Neural progenitor cell (in vitro differentiated cells): ENCODE measurements around the gene INPP5J. TPM values are rescaled to one million over a fixed set of nuclear protein-coding genes. Genes with fewer than 3 reads are reported as not detected.

Source experiments
- DNase-seq: peaks from one replicate; pipeline ENCODE4 v3.0.0-alpha.2; 2016; ENCODE audit warnings: low spot score
- H2AFZ ChIP-seq: fragments of 200-600 bp; sonication (generic); replicated peaks from 2 replicates; pipeline ENCODE4 v1.6.1; 2016; ENCODE audit warnings: antibody characterized with exemption
- H3F3A ChIP-seq: fragments of 200-600 bp; sonication (generic); 2 replicates; pipeline ENCODE4 v1.6.1; 2016; ENCODE audit warnings: antibody characterized with exemption, low read depth
- H3K27ac ChIP-seq: fragments of 200-600 bp; sonication (generic); 2 replicates; pipeline ENCODE4 v1.5.1; 2016; ENCODE audit warnings: mild to moderate bottlenecking
- H3K27me3 ChIP-seq: fragments of 200-600 bp; sonication (generic); 2 replicates; pipeline ENCODE4 v1.6.1; 2016; ENCODE audit warnings: mild to moderate bottlenecking, moderate library complexity
- H3K36me3 ChIP-seq: fragments of 200-600 bp; sonication (generic); 2 replicates; pipeline ENCODE4 v1.5.1; 2016
- H3K4me1 ChIP-seq: fragments of 200-600 bp; sonication (generic); 2 replicates; pipeline ENCODE4 v1.6.1; 2016; ENCODE audit warnings: mixed run types
- H3K4me2 ChIP-seq: fragments of 200-600 bp; sonication (generic); 2 replicates; pipeline ENCODE4 v1.6.1; 2016
- H3K4me3 ChIP-seq: fragments of 200-600 bp; sonication (generic); 2 replicates; pipeline ENCODE4 v1.5.1; 2016
- H3K79me2 ChIP-seq: fragments of 200-600 bp; sonication (generic); 2 replicates; pipeline ENCODE4 v1.6.1; 2016; ENCODE audit warnings: low read depth
- H3K9ac ChIP-seq: fragments of 200-600 bp; sonication (generic); 2 replicates; pipeline ENCODE4 v1.6.1; 2016
- H3K9me3 ChIP-seq: fragments of 200-600 bp; sonication (generic); 2 replicates; pipeline ENCODE4 v1.5.1; 2016; ENCODE audit warnings: low read depth
- H4K20me1 ChIP-seq: fragments of 200-600 bp; sonication (generic); 2 replicates; pipeline ENCODE4 v1.6.1; 2016; ENCODE audit warnings: low read depth
- H3K27ac Mint-ChIP-seq: 3 replicates; pipeline ENCODE4 v1.8.0; 2021; ENCODE audit warnings: mixed read lengths
- H3K27me3 Mint-ChIP-seq: 2 replicates; pipeline ENCODE4 v1.8.0; 2022; ENCODE audit warnings: low read depth, mild to moderate bottlenecking, inconsistent platforms, moderate library complexity, mixed read lengths; ENCODE audit not compliant: insufficient read depth
- H3K36me3 Mint-ChIP-seq: 3 replicates; pipeline ENCODE4 v1.8.0; 2021; ENCODE audit warnings: mixed read lengths
- H3K4me1 Mint-ChIP-seq: 3 replicates; pipeline ENCODE4 v1.8.0; 2021; ENCODE audit warnings: mixed read lengths
- H3K4me3 Mint-ChIP-seq: 3 replicates; pipeline ENCODE4 v1.8.0; 2021; ENCODE audit warnings: mild to moderate bottlenecking, moderate library complexity, mixed read lengths
- H3K9me3 Mint-ChIP-seq: 3 replicates; pipeline ENCODE4 v1.8.0; 2020; ENCODE audit warnings: mixed read lengths
- CTCF ChIP-seq: fragments of 200-600 bp; sonication (generic); IDR thresholded peaks from 2 replicates; pipeline ENCODE4 v1.5.1; 2017; ENCODE audit warnings: antibody characterized with exemption, mild to moderate bottlenecking
- EZH2 ChIP-seq: fragments of 200-600 bp; sonication (generic); IDR thresholded peaks from 2 replicates; pipeline ENCODE4 v1.6.1; 2017; ENCODE audit warnings: antibody characterized with exemption, mild to moderate bottlenecking, moderate library complexity
- EZH2phosphoT487 ChIP-seq: fragments of 200-600 bp; sonication (generic); IDR thresholded peaks from 2 replicates; pipeline ENCODE4 v1.6.1; 2017; ENCODE audit warnings: antibody characterized with exemption
- total RNA-seq: library from RNA; depleted of rRNA; stranded (reverse); fragments of >200 nt; gene quantifications from 2 replicates; pipeline ENCODE4 v1.2.3, GENCODE V29; 2015; ENCODE audit warnings: low replicate concordance

INPP5J gene
- total RNA-seq, 1 donor from 2014 or later: 1.5 TPM

- H3K9me3 ChIP-seq: no peaks in the 10 kb centered on the region
- no peak overlapping the region for H3K4me2 ChIP-seq
- no peaks in the 10 kb centered on the region for H4K20me1 ChIP-seq
- H3K4me3 ChIP-seq: no peak overlapping the region
- no peak overlapping the region for H3K27ac Mint-ChIP-seq
- H3K4me1 ChIP-seq: peaks cover 3% of the 10 kb centered on the region
- TF ChIP-seq CTCF: no peak
- H3K27ac ChIP-seq: no peak overlapping the region
- no peaks in the 10 kb centered on the region for H3K9me3 Mint-ChIP-seq
- H3K79me2 ChIP-seq: no peaks in the 10 kb centered on the region
- H3K4me1 Mint-ChIP-seq: peaks cover 9% of the 10 kb centered on the region
- no peak overlapping the region for H3K9ac ChIP-seq
- no peak overlapping the region for H2AFZ ChIP-seq
- H3K27me3 ChIP-seq: no peaks in the 10 kb centered on the region
- H3K36me3 Mint-ChIP-seq: no peaks in the 10 kb centered on the region
- no peaks in the 10 kb centered on the region for H3K27me3 Mint-ChIP-seq
- no peaks in the 10 kb centered on the region for H3K36me3 ChIP-seq
- H3K4me3 Mint-ChIP-seq: no peak overlapping the region
- no peak for DNase-seq
- no peaks in the 10 kb centered on the region for H3F3A ChIP-seq
These were observed 2.9 kb downstream of the INPP5J start for GRCh38 chr22:31125521-31126117.

GRCh38 chr22:31126128-31126868 is 3.5 kb downstream of the INPP5J start:
- H3K27ac ChIP-seq: no peak overlapping the region
- H3K9me3 ChIP-seq: no peaks in the 10 kb centered on the region
- H3K79me2 ChIP-seq: no peaks in the 10 kb centered on the region
- H3K9me3 Mint-ChIP-seq: no peaks in the 10 kb centered on the region
- H3K4me2 ChIP-seq: no peak overlapping the region
- H3K4me1 ChIP-seq: peaks cover 3% of the 10 kb centered on the region
- no peak overlapping the region for H3K4me3 Mint-ChIP-seq
- H3F3A ChIP-seq: no peaks in the 10 kb centered on the region
- no peaks in the 10 kb centered on the region for H3K36me3 ChIP-seq
- H3K27ac Mint-ChIP-seq: no peak overlapping the region
- no peaks in the 10 kb centered on the region for H4K20me1 ChIP-seq
- no peak overlapping the region for H3K9ac ChIP-seq
- H2AFZ ChIP-seq: no peak overlapping the region
- peaks cover 9% of the 10 kb centered on the region for H3K4me1 Mint-ChIP-seq
- H3K4me3 ChIP-seq: no peak overlapping the region
- no peaks in the 10 kb centered on the region for H3K27me3 ChIP-seq
- no peaks in the 10 kb centered on the region for H3K27me3 Mint-ChIP-seq
- TF ChIP-seq EZH2phosphoT487: no peak
- no peak for TF ChIP-seq EZH2
- no peak for TF ChIP-seq CTCF
- DNase-seq: no peak
- no peaks in the 10 kb centered on the region for H3K36me3 Mint-ChIP-seq

GRCh38 chr22:31126869-31127175 is 4.1 kb downstream of the INPP5J start:
- TF ChIP-seq EZH2: no peak
- no peak for TF ChIP-seq EZH2phosphoT487
- TF ChIP-seq CTCF: no peak
- Mint-ChIP-seq H3K4me3 (no peak overlapping the region), H3K27ac (no peak overlapping the region), H3K4me1 (peaks cover 9% of the 10 kb centered on the region), H3K36me3 (no peaks in the 10 kb centered on the region), H3K9me3 (no peaks in the 10 kb centered on the region), H3K27me3 (no peaks in the 10 kb centered on the region)
- H3F3A ChIP-seq: no peaks in the 10 kb centered on the region
- H2AFZ ChIP-seq: no peak overlapping the region
- no peak for DNase-seq
- no peak overlapping the region for H3K4me2 ChIP-seq
- H4K20me1 ChIP-seq: no peaks in the 10 kb centered on the region
- H3K27ac ChIP-seq: no peak overlapping the region
- peaks cover 3% of the 10 kb centered on the region for H3K4me1 ChIP-seq
- no peak overlapping the region for H3K9ac ChIP-seq
- no peak overlapping the region for H3K4me3 ChIP-seq
- no peaks in the 10 kb centered on the region for H3K36me3 ChIP-seq
- no peaks in the 10 kb centered on the region for H3K27me3 ChIP-seq
- no peaks in the 10 kb centered on the region for H3K79me2 ChIP-seq
- H3K9me3 ChIP-seq: no peaks in the 10 kb centered on the region
